SK-N-SH treated with all-trans-retinoic acid at 6 μM for 48 hours (cell line): ENCODE data around the gene SDCCAG8.

ENCODE experiments used
- ATAC-seq: fragments of 200-7000 bp; cut with Tn5 transposase; 3 replicates; pipeline ENCODE4 v1.9.1; 2020; ENCODE audit warnings: mild to moderate bottlenecking, moderate library complexity
- ARNTL ChIP-seq: fragments of 450-650 bp; formaldehyde crosslinking; IDR thresholded peaks from 2 replicates; pipeline ENCODE4 v1.5.0; 2020; ENCODE audit warnings: low read depth, mild to moderate bottlenecking, moderate library complexity, borderline replicate concordance
- BACH2 ChIP-seq: fragments of 250-450 bp; sonication (Bioruptor Pico); IDR thresholded peaks from 2 replicates; pipeline ENCODE4 v1.9.0; 2021; ENCODE audit warnings: mild to moderate bottlenecking, borderline replicate concordance
- CREB5 ChIP-seq: fragments of 250-450 bp; sonication (Bioruptor Pico); IDR thresholded peaks from 2 replicates; pipeline ENCODE4 v1.5.1; 2020; ENCODE audit warnings: low read depth, mild to moderate bottlenecking, moderate library complexity
- CSDC2 ChIP-seq: fragments of 250-450 bp; sonication (Bioruptor Pico); IDR thresholded peaks from 2 replicates; pipeline ENCODE4 v1.5.0; 2020; ENCODE audit warnings: mild to moderate bottlenecking, moderate library complexity
- CSRNP3 ChIP-seq: fragments of 250-450 bp; sonication (Bioruptor Pico); IDR thresholded peaks from 2 replicates; pipeline ENCODE4 v1.5.1; 2021; ENCODE audit warnings: mild to moderate bottlenecking, moderate library complexity
- ESRRG ChIP-seq: fragments of 250-450 bp; sonication (Bioruptor Pico); IDR thresholded peaks from 2 replicates; pipeline ENCODE4 v1.6.1; 2021; ENCODE audit warnings: mild to moderate bottlenecking
- GLIS3 ChIP-seq: fragments of 250-450 bp; sonication (Bioruptor Pico); IDR thresholded peaks from 2 replicates; pipeline ENCODE4 v1.5.0; 2020; ENCODE audit warnings: mild to moderate bottlenecking, moderate library complexity
- ISL1 ChIP-seq: fragments of 250-450 bp; sonication (Bioruptor Pico); IDR thresholded peaks from 2 replicates; pipeline ENCODE4 v2.1.2; 2022; ENCODE audit warnings: mild to moderate bottlenecking, moderate library complexity
- OSR1 ChIP-seq: fragments of 250-450 bp; sonication (Bioruptor Pico); IDR thresholded peaks from 2 replicates; pipeline ENCODE4 v1.8.0; 2022; ENCODE audit warnings: moderate library complexity, mild to moderate bottlenecking, inconsistent platforms
- POU6F1 ChIP-seq: fragments of 250-450 bp; sonication (Bioruptor Pico); IDR thresholded peaks from 2 replicates; pipeline ENCODE4 v1.8.0; 2021; ENCODE audit warnings: low read depth, mild to moderate bottlenecking, moderate library complexity, borderline replicate concordance
- PPARA ChIP-seq: fragments of 250-450 bp; sonication (Bioruptor Pico); IDR thresholded peaks from 2 replicates; pipeline ENCODE4 v1.5.0; 2020; ENCODE audit warnings: mild to moderate bottlenecking, borderline replicate concordance
- SNAI2 ChIP-seq: fragments of 250-450 bp; sonication (Bioruptor Pico); IDR thresholded peaks from 2 replicates; pipeline ENCODE4 v1.5.0; 2020; ENCODE audit warnings: mild to moderate bottlenecking, moderate library complexity
- TCF4 ChIP-seq: fragments of 250-450 bp; sonication (Bioruptor Pico); IDR thresholded peaks from 2 replicates; pipeline ENCODE4 v1.8.0; 2021; ENCODE audit warnings: mild to moderate bottlenecking, moderate library complexity, borderline replicate concordance
- TOX ChIP-seq: fragments of 250-450 bp; sonication (Bioruptor Pico); IDR thresholded peaks from 2 replicates; pipeline ENCODE4 v1.8.0; 2021; ENCODE audit warnings: mild to moderate bottlenecking, moderate library complexity, borderline replicate concordance
- ZC3H10 ChIP-seq: fragments of 250-450 bp; sonication (Bioruptor Pico); IDR thresholded peaks from 2 replicates; pipeline ENCODE4 v1.5.1; 2021; ENCODE audit warnings: mild to moderate bottlenecking, moderate library complexity
- ZFP3 ChIP-seq: fragments of 250-450 bp; sonication (Bioruptor Pico); IDR thresholded peaks from 2 replicates; pipeline ENCODE4 v1.5.0; 2020; ENCODE audit warnings: mild to moderate bottlenecking, moderate library complexity
- ZFP30 ChIP-seq: fragments of 450-650 bp; formaldehyde crosslinking; IDR thresholded peaks from 2 replicates; pipeline ENCODE4 v1.5.0; 2022; ENCODE audit warnings: mild to moderate bottlenecking, moderate library complexity
- ZNF565 ChIP-seq: fragments of 450-650 bp; formaldehyde crosslinking; conservative IDR thresholded peaks from 2 replicates; pipeline ENCODE4 v1.5.0; 2020; ENCODE audit warnings: low read depth, mild to moderate bottlenecking, moderate library complexity
- ZNF70 ChIP-seq: fragments of 450-650 bp; formaldehyde crosslinking; IDR thresholded peaks from 2 replicates; pipeline ENCODE4 v1.5.0; 2020; ENCODE audit warnings: mild to moderate bottlenecking, moderate library complexity
- ZNF8 ChIP-seq: fragments of 450-650 bp; formaldehyde crosslinking; IDR thresholded peaks from 2 replicates; pipeline ENCODE4 v1.5.0; 2020; ENCODE audit warnings: mild to moderate bottlenecking, moderate library complexity
- TF ChIP-seq, protein P1 (sequence below): fragments of 250-450 bp; sonication (Bioruptor Pico); IDR thresholded peaks from 2 replicates; pipeline ENCODE4 v1.5.0; 2020; ENCODE audit warnings: mild to moderate bottlenecking, moderate library complexity

The SDCCAG8 gene

GRCh38 chr1:243495442-243496186 is 239.8 kb downstream of the SDCCAG8 start:
- ATAC-seq = no peak
- TF ChIP-seq ZFP30 = no peak
- TF ChIP-seq POU6F1 = no peak
- no peak for TF ChIP-seq OSR1 (CRISPR knock-in tag)
- TF ChIP-seq CSDC2 (CRISPR knock-in tag) = no peak
- no peak for TF ChIP-seq BACH2 (CRISPR knock-in tag)
- no peak for TF ChIP-seq SNAI2 (CRISPR knock-in tag)
- no peak for TF ChIP-seq TCF4 (CRISPR knock-in tag)
- TF ChIP-seq ZFP3 = no peak

- TF ChIP-seq CSRNP3 (CRISPR knock-in tag) (no peak), ARNTL (no peak), GLIS3 (CRISPR knock-in tag) (no peak), ZNF8 (CRISPR knock-in tag) (no peak), ZNF565 (no peak), TOX (CRISPR knock-in tag) (no peak), PPARA (CRISPR knock-in tag) (no peak), SNAI2 (CRISPR knock-in tag) (no peak), ZFP30 (no peak), BACH2 (CRISPR knock-in tag) (no peak), ZFP3 (no peak), CREB5 (CRISPR knock-in tag) (no peak), CSDC2 (CRISPR knock-in tag) (no peak), ZC3H10 (no peak), ZNF70 (CRISPR knock-in tag) (no peak), ESRRG (CRISPR knock-in tag) (no peak), POU6F1 (no peak)
- TF ChIP-seq, protein P1, sequence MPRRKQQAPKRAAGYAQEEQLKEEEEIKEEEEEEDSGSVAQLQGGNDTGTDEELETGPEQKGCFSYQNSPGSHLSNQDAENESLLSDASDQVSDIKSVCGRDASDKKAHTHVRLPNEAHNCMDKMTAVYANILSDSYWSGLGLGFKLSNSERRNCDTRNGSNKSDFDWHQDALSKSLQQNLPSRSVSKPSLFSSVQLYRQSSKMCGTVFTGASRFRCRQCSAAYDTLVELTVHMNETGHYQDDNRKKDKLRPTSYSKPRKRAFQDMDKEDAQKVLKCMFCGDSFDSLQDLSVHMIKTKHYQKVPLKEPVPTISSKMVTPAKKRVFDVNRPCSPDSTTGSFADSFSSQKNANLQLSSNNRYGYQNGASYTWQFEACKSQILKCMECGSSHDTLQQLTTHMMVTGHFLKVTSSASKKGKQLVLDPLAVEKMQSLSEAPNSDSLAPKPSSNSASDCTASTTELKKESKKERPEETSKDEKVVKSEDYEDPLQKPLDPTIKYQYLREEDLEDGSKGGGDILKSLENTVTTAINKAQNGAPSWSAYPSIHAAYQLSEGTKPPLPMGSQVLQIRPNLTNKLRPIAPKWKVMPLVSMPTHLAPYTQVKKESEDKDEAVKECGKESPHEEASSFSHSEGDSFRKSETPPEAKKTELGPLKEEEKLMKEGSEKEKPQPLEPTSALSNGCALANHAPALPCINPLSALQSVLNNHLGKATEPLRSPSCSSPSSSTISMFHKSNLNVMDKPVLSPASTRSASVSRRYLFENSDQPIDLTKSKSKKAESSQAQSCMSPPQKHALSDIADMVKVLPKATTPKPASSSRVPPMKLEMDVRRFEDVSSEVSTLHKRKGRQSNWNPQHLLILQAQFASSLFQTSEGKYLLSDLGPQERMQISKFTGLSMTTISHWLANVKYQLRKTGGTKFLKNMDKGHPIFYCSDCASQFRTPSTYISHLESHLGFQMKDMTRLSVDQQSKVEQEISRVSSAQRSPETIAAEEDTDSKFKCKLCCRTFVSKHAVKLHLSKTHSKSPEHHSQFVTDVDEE = no peak
Measured at GRCh38 chr1:243496187-243496646, 240.4 kb downstream of the SDCCAG8 start.

GRCh38 chr1:243496806-243497205 is 241.0 kb downstream of the SDCCAG8 start:
- TF ChIP-seq ISL1 (no peak), ZNF70 (CRISPR knock-in tag) (no peak), CSDC2 (CRISPR knock-in tag) (no peak), TOX (CRISPR knock-in tag) (no peak), SNAI2 (CRISPR knock-in tag) (no peak)
- ATAC-seq = no peak

More at GRCh38 chr1:243496187-243496646, 240.4 kb downstream of the SDCCAG8 start:
- no peak for ATAC-seq
